Measurements from ENCODE around the gene FGD6.

Gene FGD6

GRCh38 chr12:95258151-95258550 is 40.9 kb upstream of the FGD6 start:
- no peak overlapping the region for H3K4me3 ChIP-seq (ENCODE audit: low read depth, low read length)
- no peak for DNase-seq (ENCODE audit: low read depth)
- TF ChIP-seq, protein P1, sequence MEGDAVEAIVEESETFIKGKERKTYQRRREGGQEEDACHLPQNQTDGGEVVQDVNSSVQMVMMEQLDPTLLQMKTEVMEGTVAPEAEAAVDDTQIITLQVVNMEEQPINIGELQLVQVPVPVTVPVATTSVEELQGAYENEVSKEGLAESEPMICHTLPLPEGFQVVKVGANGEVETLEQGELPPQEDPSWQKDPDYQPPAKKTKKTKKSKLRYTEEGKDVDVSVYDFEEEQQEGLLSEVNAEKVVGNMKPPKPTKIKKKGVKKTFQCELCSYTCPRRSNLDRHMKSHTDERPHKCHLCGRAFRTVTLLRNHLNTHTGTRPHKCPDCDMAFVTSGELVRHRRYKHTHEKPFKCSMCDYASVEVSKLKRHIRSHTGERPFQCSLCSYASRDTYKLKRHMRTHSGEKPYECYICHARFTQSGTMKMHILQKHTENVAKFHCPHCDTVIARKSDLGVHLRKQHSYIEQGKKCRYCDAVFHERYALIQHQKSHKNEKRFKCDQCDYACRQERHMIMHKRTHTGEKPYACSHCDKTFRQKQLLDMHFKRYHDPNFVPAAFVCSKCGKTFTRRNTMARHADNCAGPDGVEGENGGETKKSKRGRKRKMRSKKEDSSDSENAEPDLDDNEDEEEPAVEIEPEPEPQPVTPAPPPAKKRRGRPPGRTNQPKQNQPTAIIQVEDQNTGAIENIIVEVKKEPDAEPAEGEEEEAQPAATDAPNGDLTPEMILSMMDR (conservative IDR thresholded peaks at IDR 0.05; ENCODE audit: low read depth, low read length) = no peak

GRCh38 chr12:95257541-95257940 is 40.3 kb upstream of the FGD6 start:
- TF ChIP-seq, protein P1 (conservative IDR thresholded peaks at IDR 0.05; ENCODE audit: low read depth, low read length) = no peak
- H3K4me3 ChIP-seq (ENCODE audit: low read depth, low read length) = no peak overlapping the region
- DNase-seq (ENCODE audit: low read depth) = peak; percentile 36

DNA sequence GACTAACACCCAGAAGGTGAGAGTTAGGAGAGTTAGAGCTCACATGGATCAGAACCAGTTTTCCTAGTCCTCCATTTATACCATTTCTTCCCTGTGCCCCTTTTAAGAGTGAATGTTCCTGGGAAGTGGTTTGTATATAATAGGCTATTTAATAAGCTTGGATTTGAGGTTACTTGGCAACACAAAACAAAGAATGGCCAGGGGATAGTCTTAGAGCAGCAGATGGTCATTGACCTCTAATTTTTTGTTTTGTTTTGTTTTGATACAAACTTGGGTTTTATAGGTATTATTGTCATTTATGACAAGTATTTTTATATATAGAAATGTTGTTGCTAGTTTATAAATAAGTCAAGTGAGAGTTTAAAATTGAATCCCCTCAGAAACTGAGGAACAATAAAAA is 36.1 kb upstream of the FGD6 start:
- no peak overlapping the region for H3K4me3 ChIP-seq (ENCODE audit: low read depth, low read length)
- no peak for DNase-seq (ENCODE audit: low read depth)
- TF ChIP-seq, protein P1 (conservative IDR thresholded peaks at IDR 0.05; ENCODE audit: low read depth, low read length) = no peak

- DNase-seq (ENCODE audit: low read depth) = peak; percentile 86
- H3K4me3 ChIP-seq (ENCODE audit: low read depth, low read length) = no peak overlapping the region
- TF ChIP-seq, protein P1 (conservative IDR thresholded peaks at IDR 0.05; ENCODE audit: low read depth, low read length) = no peak
These were observed 31.5 kb upstream of the FGD6 start for GRCh38 chr12:95248604-95249360.

DNA sequence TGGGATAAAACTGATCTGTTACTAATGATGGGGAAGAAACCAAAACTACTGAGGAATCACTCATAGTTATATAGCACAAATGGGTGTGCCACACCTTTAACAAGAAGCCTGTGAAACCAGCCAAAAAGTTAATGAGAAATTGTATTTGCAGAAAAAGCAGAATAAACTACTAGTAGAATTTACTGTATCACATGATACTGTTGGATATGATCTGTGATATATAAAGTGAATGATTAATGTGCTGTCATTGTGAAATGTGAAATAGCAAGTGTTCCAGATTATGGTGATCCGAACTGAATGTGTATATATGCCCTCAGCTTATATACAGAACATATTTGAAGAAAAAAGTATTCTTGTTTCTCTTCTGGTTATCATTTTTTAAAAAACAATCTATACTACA is 30.8 kb upstream of the FGD6 start:
- DNase-seq (ENCODE audit: low read depth) = no peak
- TF ChIP-seq, protein P1 (conservative IDR thresholded peaks at IDR 0.05; ENCODE audit: low read depth, low read length) = no peak
- H3K4me3 ChIP-seq (ENCODE audit: low read depth, low read length) = no peak overlapping the region

GRCh38 chr12:95244350-95244749 is 27.1 kb upstream of the FGD6 start:
- no peak overlapping the region for H3K4me3 ChIP-seq (ENCODE audit: low read depth, low read length)
- TF ChIP-seq, protein P1 (conservative IDR thresholded peaks at IDR 0.05; ENCODE audit: low read depth, low read length) = no peak
- no peak for DNase-seq (ENCODE audit: low read depth)
